ENCODE results near the gene ERGIC3. TPM values are rescaled to one million over a fixed set of nuclear protein-coding genes. Genes with fewer than 3 reads are reported as not detected.
A peak's percentile ranks its signal among the peaks of the same experiment; 100 is the strongest.

The ERGIC3 gene
- polyA plus RNA-seq, 2 of the 4 experiments (the other 2 are of a cell fraction): 239 to 343 TPM

GRCh38 chr20:35529552-35529951 lies 12.3 kb upstream of the ERGIC3 start, which contains the start of gene C20orf173:
C20orf173 (minus strand) TSS chr20:35529652; CDS start chr20:35529373, 279 bp downstream.
- 63% methylated on average over 2 of the region's 2 CpGs for WGBS (ENCODE audit: missing lambda C conversion rate)
- Histone ChIP-seq H3K4me2 (no peak within 1 kb of the TSS), H3K4me1 (no peaks in the 10 kb centered on the region), H3K4me3 (no peak within 1 kb of the TSS), H3K27ac (no peak within 1 kb of the TSS), H3K9me3 (no peaks in the 10 kb centered on the region)
- FAIRE-seq: no peak
- no peak for ATAC-seq
- no peak for DNase-seq (ENCODE audit: low read depth in 1 of 2, low spot score in 1 of 2)
- ChIA-PET POLR2A (no interaction called here), CTCF (interaction anchor here (0.5 to 1.5 kb wide), 2 partner anchors 9 to 167 kb away, joined by 3 read pairs; no protein-coding TSS in a partner anchor)
- TF ChIP-seq USF2 (IDR thresholded peaks at IDR 0.05) (no peak), SREBF2 (IDR thresholded peaks at IDR 0.05) (no peak), HES2 (IDR thresholded peaks at IDR 0.05) (no peak), CHD4 (IDR thresholded peaks at IDR 0.05; ENCODE audit: borderline replicate concordance) (no peak), POLR2A (IDR thresholded peaks at IDR 0.05; ENCODE audit: low read length) (no peak), GATA3 (IDR thresholded peaks at IDR 0.05; ENCODE audit: borderline replicate concordance) (no peak), ESRRA (IDR thresholded peaks at IDR 0.05; ENCODE audit: borderline replicate concordance, low read length) (no peak), RCOR1 (IDR thresholded peaks at IDR 0.05; ENCODE audit: low read depth, low read length) (no peak), EHF (CRISPR knock-in tag; IDR thresholded peaks at IDR 0.05) (no peak), HOXA7 (CRISPR knock-in tag; IDR thresholded peaks at IDR 0.05) (no peak)
- TF ChIP-seq, protein P1, sequence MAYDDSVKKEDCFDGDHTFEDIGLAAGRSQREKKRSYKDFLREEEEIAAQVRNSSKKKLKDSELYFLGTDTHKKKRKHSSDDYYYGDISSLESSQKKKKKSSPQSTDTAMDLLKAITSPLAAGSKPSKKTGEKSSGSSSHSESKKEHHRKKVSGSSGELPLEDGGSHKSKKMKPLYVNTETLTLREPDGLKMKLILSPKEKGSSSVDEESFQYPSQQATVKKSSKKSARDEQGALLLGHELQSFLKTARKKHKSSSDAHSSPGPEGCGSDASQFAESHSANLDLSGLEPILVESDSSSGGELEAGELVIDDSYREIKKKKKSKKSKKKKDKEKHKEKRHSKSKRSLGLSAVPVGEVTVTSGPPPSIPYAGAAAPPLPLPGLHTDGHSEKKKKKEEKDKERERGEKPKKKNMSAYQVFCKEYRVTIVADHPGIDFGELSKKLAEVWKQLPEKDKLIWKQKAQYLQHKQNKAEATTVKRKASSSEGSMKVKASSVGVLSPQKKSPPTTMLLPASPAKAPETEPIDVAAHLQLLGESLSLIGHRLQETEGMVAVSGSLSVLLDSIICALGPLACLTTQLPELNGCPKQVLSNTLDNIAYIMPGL (CRISPR knock-in tag; IDR thresholded peaks at IDR 0.05; ENCODE audit: borderline replicate concordance): no peak

DNA sequence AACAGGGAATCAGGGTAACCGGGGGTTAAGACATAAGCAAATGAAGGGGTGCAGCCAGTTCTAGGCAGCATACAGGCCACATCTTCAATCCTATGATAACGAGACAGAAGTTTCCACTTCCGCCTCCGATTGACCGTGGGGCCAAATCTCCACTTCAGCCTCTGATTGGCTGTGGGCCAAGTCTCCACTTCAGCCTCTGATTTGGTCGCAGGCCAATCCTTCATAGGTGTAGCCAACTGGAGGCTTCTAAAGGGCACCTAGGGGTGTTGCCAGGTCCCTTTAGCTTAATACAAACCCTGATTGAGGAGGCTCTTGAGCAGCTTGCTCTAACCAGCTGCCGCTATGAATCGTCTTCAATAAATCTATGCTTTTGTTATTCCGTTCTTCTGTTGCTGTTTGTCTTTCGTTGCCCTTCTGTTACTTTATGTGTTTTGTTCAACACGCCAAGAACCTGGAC lies 2.1 kb upstream of the ERGIC3 start:
- Histone ChIP-seq H3K4me1 (peaks cover 8% of the 10 kb centered on the region; the same call in 2 of the 3 replicates), H3K27ac (no peak overlapping the region), H3K9me3 (no peaks in the 10 kb centered on the region), H3K4me2 (no peak overlapping the region), H3K4me3 (no peak overlapping the region)
- CTCF ChIA-PET: no interaction called here
- FAIRE-seq (no peak), ATAC-seq (no peak), DNase-seq (ENCODE audit: low read depth in 1 of 2, low spot score in 1 of 2) (peak in 1 of 2 experiments; percentile 19)
- TF ChIP-seq MYC (IDR thresholded peaks at IDR 0.05; ENCODE audit: borderline replicate concordance, low read length) (no peak), FOSB (CRISPR knock-in tag; IDR thresholded peaks at IDR 0.05) (no peak), EP300 (IDR thresholded peaks at IDR 0.05) (no peak), ESRRA (IDR thresholded peaks at IDR 0.05; ENCODE audit: borderline replicate concordance, low read length) (no peak), RNF2 (IDR thresholded peaks at IDR 0.05; ENCODE audit: borderline replicate concordance, low read depth) (no peak), MAZ (IDR thresholded peaks at IDR 0.05; ENCODE audit: borderline replicate concordance, low read depth, low read length) (no peak), POLR2AphosphoS2 (conservative IDR thresholded peaks at IDR 0.05; ENCODE audit: low read length) (no peak), PHF8 (IDR thresholded peaks at IDR 0.05; ENCODE audit: borderline replicate concordance, low read depth) (no peak), NR3C1 (IDR thresholded peaks at IDR 0.05) (no peak), HDAC2 (IDR thresholded peaks at IDR 0.05) (no peak), BHLHE40 (IDR thresholded peaks at IDR 0.05; ENCODE audit: low read depth, low read length) (no peak), KDM5A (IDR thresholded peaks at IDR 0.05) (no peak), SMC3 (IDR thresholded peaks at IDR 0.05) (no peak), MAFK (IDR thresholded peaks at IDR 0.05; ENCODE audit: partially characterized antibody) (no peak), TFCP2L1 (CRISPR knock-in tag; IDR thresholded peaks at IDR 0.05) (no peak), JUNB (IDR thresholded peaks at IDR 0.05) (no peak)
- TF ChIP-seq, protein P2, sequence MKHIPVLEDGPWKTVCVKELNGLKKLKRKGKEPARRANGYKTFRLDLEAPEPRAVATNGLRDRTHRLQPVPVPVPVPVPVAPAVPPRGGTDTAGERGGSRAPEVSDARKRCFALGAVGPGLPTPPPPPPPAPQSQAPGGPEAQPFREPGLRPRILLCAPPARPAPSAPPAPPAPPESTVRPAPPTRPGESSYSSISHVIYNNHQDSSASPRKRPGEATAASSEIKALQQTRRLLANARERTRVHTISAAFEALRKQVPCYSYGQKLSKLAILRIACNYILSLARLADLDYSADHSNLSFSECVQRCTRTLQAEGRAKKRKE (CRISPR knock-in tag; IDR thresholded peaks at IDR 0.05; ENCODE audit: low read depth): no peak
- TF ChIP-seq, protein P1 (CRISPR knock-in tag; IDR thresholded peaks at IDR 0.05; ENCODE audit: borderline replicate concordance): no peak
- 80% methylated on average over 11 of the region's 11 CpGs for WGBS (ENCODE audit: missing lambda C conversion rate)
- POLR2A ChIA-PET: no interaction called here

Measured in A549 (cell line).